OCI-LY3 (cell line): Measurements from ENCODE around the gene CPZ.
"Not testable (repeated sequence)": the region's sequence is repeated elsewhere in the genome, so short reads cannot be mapped to it uniquely, and the experiment has no call there.

Experiments
- H2AFZ ChIP-seq: fragments of 200-600, 300-600 bp; shearing (Covaris generic); 2 replicates; pipeline ENCODE4 v1.6.0; 2014; ENCODE audit warnings: antibody characterized with exemption, low read depth, low read length
- H3K27ac ChIP-seq: fragments of 200-600, 300-600 bp; sonication (generic); 2 replicates; pipeline ENCODE4 v1.5.1; 2014; ENCODE audit warnings: mild to moderate bottlenecking, low read length, moderate library complexity, mixed read lengths
- H3K27me3 ChIP-seq: fragments of 200-600, 300-600 bp; sonication (generic); 2 replicates; pipeline ENCODE4 v1.6.1; 2014; ENCODE audit warnings: low read depth, low read length, mixed read lengths
- H3K36me3 ChIP-seq: fragments of 200-600, 300-600 bp; sonication (generic); replicated peaks from 2 replicates; pipeline ENCODE3; 2014; ENCODE audit warnings: low read depth, low read length, mixed read lengths
- H3K4me1 ChIP-seq: fragments of 300-600, 200-600 bp; sonication (generic); 2 replicates; pipeline ENCODE4 v1.6.1; 2014; ENCODE audit warnings: low read length, mixed read lengths
- H3K4me2 ChIP-seq: fragments of 200-600, 300-600 bp; sonication (generic); 2 replicates; pipeline ENCODE4 v1.6.1; 2014; ENCODE audit warnings: low read length, mixed read lengths
- H3K4me3 ChIP-seq: fragments of 300-600, 200-600 bp; sonication (generic); 2 replicates; pipeline ENCODE4 v1.5.1; 2014; ENCODE audit warnings: antibody characterized with exemption, mild to moderate bottlenecking, low read length, moderate library complexity
- H3K79me2 ChIP-seq: fragments of 300-600, 200-600 bp; shearing (Covaris generic); 2 replicates; pipeline ENCODE4 v1.6.1; 2014; ENCODE audit warnings: mild to moderate bottlenecking, low read length, mixed read lengths
- H3K9ac ChIP-seq: fragments of 300-600, 200-600 bp; shearing (Covaris generic); 2 replicates; pipeline ENCODE4 v1.6.0; 2014; ENCODE audit warnings: mild to moderate bottlenecking, low read length, moderate library complexity
- H3K9me3 ChIP-seq: fragments of 200-600, 300-600 bp; shearing (Covaris generic); 2 replicates; pipeline ENCODE4 v1.6.1; 2014; ENCODE audit warnings: low read length, mixed read lengths; ENCODE audit not compliant: insufficient read depth
- H4K20me1 ChIP-seq: fragments of 200-600, 300-600 bp; sonication (generic); 2 replicates; pipeline ENCODE4 v1.6.1; 2016; ENCODE audit warnings: low read length, mixed read lengths; ENCODE audit not compliant: insufficient read depth
- CTCF ChIP-seq: fragments of 200-600, 300-600 bp; sonication (generic); IDR thresholded peaks from 2 replicates; pipeline ENCODE4 v1.5.1; 2014; ENCODE audit warnings: antibody characterized with exemption, low read length, low read depth
- EZH2phosphoT487 ChIP-seq: fragments of 200-600 bp; shearing (Covaris generic); IDR thresholded peaks from 2 replicates; pipeline ENCODE4 v1.6.1; 2018; ENCODE audit warnings: antibody characterized with exemption, mixed run types, low read depth

The CPZ gene

DNA sequence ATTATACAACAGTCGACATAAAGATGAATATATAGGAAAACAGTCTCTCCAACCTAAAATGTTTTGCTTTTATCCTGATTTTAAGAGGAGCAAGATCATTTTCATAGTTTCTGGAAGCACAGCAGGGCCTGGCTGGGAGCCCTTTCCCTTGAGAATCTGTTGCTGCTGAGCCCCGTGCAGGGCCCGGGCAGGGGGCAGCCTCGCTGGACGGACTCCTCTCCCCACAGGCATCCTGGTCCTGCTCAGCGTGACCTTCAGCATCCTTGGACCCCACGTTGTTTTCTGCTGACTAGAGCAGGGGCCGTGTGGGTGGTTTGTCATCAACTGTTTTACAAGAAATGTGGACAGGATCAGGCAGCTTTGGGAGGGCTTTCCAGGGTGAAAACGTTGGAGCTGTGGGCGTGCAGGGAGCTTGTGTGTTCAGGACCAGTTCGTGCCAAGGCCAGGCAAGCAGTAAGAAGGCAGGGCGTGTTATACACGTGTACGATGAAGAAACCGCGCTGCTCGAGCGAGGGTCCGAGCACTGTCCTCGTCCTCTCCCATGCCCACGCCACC is 25.0 kb downstream of the CPZ start:
- H3K9me3 ChIP-seq: no peaks in the 10 kb centered on the region
- H3K27ac ChIP-seq: no peak overlapping the region
- no peaks in the 10 kb centered on the region for H3K36me3 ChIP-seq
- H3K9ac ChIP-seq: no peak overlapping the region
- H2AFZ ChIP-seq: no peak overlapping the region
- H3K27me3 ChIP-seq: no peaks in the 10 kb centered on the region
- H4K20me1 ChIP-seq: no peaks in the 10 kb centered on the region
- TF ChIP-seq EZH2phosphoT487 (no peak), CTCF (no peak)
- H3K4me1 ChIP-seq: no peaks in the 10 kb centered on the region
- no peak overlapping the region for H3K4me2 ChIP-seq
- no peaks in the 10 kb centered on the region for H3K79me2 ChIP-seq
- no peak overlapping the region for H3K4me3 ChIP-seq

- Histone ChIP-seq H3K27me3 (no peaks in the 10 kb centered on the region), H3K4me3 (no peak overlapping the region), H3K9ac (no peak overlapping the region), H2AFZ (no peak overlapping the region), H3K79me2 (no peaks in the 10 kb centered on the region), H3K27ac (no peak overlapping the region), H4K20me1 (no peaks in the 10 kb centered on the region), H3K4me1 (no peaks in the 10 kb centered on the region), H3K36me3 (no peaks in the 10 kb centered on the region), H3K4me2 (no peak overlapping the region), H3K9me3 (no peaks in the 10 kb centered on the region)
- TF ChIP-seq CTCF: no peak
- TF ChIP-seq EZH2phosphoT487: no peak
Measured at GRCh38 chr4:8618421-8618820, 25.9 kb downstream of the CPZ start.

- Histone ChIP-seq H3K27me3 (no peaks in the 10 kb centered on the region), H3K9ac (no peak overlapping the region), H2AFZ (no peak overlapping the region), H3K9me3 (no peaks in the 10 kb centered on the region), H3K79me2 (no peaks in the 10 kb centered on the region), H3K4me1 (no peaks in the 10 kb centered on the region), H4K20me1 (no peaks in the 10 kb centered on the region), H3K36me3 (no peaks in the 10 kb centered on the region), H3K4me3 (no peak overlapping the region), H3K27ac (no peak overlapping the region), H3K4me2 (no peak overlapping the region)
- TF ChIP-seq EZH2phosphoT487 (no peak), CTCF (no peak)
Measured at GRCh38 chr4:8618961-8619720, 26.6 kb downstream of the CPZ start.

DNA sequence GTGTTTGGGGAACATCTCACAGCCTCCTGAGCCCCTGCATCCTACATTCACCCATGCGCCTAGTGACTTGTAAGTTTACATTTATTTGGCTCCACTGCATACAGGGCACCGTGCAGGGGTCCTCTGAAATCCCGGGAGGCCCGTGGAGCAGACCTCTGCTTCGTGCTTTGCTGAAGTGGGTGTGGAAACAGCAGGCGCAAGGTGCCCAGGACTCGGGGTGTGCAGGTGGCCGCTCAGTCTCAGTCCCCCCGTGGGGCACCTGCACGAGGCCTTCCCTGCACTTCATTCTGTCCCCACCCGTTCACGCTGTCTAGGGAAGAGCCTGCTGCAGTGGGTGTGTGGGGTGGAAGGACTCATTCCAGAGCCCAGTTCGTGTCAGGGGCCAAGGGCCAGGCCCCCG is 28.6 kb downstream of the CPZ start:
- not testable (repeated sequence) for H3K4me2 ChIP-seq, H2AFZ ChIP-seq, H3K36me3 ChIP-seq, H3K9ac ChIP-seq, H4K20me1 ChIP-seq, H3K79me2 ChIP-seq, H3K4me1 ChIP-seq, H3K4me3 ChIP-seq, H3K9me3 ChIP-seq, H3K27ac ChIP-seq, H3K27me3 ChIP-seq

DNA sequence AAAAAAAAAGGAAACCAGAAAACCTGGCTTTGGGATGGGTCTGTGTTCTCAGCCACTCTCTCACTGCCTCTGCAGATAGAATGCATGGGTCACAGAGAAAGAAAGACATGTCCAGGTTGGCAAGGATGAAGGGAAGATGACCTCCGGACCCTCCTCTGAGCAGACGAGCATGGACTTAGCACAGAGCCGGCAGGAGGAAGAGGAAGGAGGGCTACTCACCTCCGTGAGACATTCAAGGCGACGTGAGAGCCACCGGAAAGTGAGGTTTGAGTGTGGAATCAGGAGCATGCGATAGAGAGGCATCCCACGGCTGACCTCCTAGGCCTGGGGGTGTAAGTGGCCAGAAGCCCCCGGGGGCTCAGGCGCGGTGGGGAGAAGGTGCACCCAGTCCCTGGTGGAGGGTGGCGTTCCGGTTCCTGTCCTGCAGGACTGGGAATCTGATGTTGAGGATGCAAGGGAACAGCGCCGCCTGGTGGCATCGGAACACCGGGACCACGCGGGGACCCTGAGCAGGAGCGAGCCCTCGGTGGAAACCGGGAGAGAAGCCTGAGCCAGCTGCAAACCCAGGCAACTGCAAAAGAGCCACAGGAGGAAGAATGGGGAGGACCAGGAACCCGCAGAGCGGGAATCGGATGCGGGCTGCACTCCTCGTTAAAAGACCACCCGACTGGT is 32.2 kb downstream of the CPZ start:
- H3K9me3 ChIP-seq: not testable (repeated sequence)

GRCh38 chr4:8630240-8630905 is 37.8 kb downstream of the CPZ start:
- not testable (repeated sequence) for H3K79me2 ChIP-seq, H3K4me3 ChIP-seq, H4K20me1 ChIP-seq, H3K4me2 ChIP-seq, H3K27me3 ChIP-seq, H3K36me3 ChIP-seq, H3K9me3 ChIP-seq, H3K9ac ChIP-seq, H3K4me1 ChIP-seq, H3K27ac ChIP-seq, H2AFZ ChIP-seq

More for the DNA sequence above, 32.2 kb downstream of the CPZ start:
- H4K20me1 ChIP-seq, H3K4me3 ChIP-seq, H2AFZ ChIP-seq, H3K36me3 ChIP-seq, H3K4me2 ChIP-seq, H3K9ac ChIP-seq, H3K79me2 ChIP-seq, H3K27me3 ChIP-seq, H3K27ac ChIP-seq, H3K4me1 ChIP-seq: not testable (repeated sequence)

- H3K27ac ChIP-seq, H3K4me3 ChIP-seq, H3K4me1 ChIP-seq, H3K27me3 ChIP-seq, H4K20me1 ChIP-seq, H3K9ac ChIP-seq, H2AFZ ChIP-seq, H3K4me2 ChIP-seq, H3K79me2 ChIP-seq, H3K9me3 ChIP-seq, H3K36me3 ChIP-seq: not testable (repeated sequence)
Measured at GRCh38 chr4:8631896-8632295, 39.3 kb downstream of the CPZ start.
